ENCODE data around the gene DEXI. TPM values are rescaled to one million over a fixed set of nuclear protein-coding genes. Genes with fewer than 3 reads are reported as not detected.

DEXI gene
- total and polyA plus RNA-seq, 2 of the 13 experiments (the other 11 are each of a cell fraction or from before 2014, with no cell fraction given): 51.5 to 70.4 TPM

GRCh38 chr16:10964039-10964890 is 22.0 kb upstream of the DEXI start (continued):
- TF ChIP-seq RERE (CRISPR knock-in tag; IDR thresholded peaks at IDR 0.05; ENCODE audit: low read depth) (no peak), HMGXB4 (CRISPR knock-in tag; IDR thresholded peaks at IDR 0.05; ENCODE audit: borderline replicate concordance in 1 of 2, low read depth in 1 of 2) (peak; percentile 78 to 81; a peak in 3 of 4 replicates), ZMAT3 (CRISPR knock-in tag; conservative IDR thresholded peaks at IDR 0.05) (no peak), ZNF33A (CRISPR knock-in tag; IDR thresholded peaks at IDR 0.05; ENCODE audit: borderline replicate concordance) (no peak), ZNF256 (CRISPR knock-in tag; conservative IDR thresholded peaks at IDR 0.05) (0 out of 2 replicates have a peak, but pooled peaks have one; percentile 47), ZNF562 (CRISPR knock-in tag; IDR thresholded peaks at IDR 0.05; ENCODE audit: borderline replicate concordance) (no peak), ZNF331 (CRISPR knock-in tag; IDR thresholded peaks at IDR 0.05) (0 out of 2 replicates have a peak, but pooled peaks have one; percentile 67), REST (IDR thresholded peaks at IDR 0.05; ENCODE audit: borderline replicate concordance in 1 of 2, low read depth in 1 of 2, low read length in 2 of 2) (no peak), TBP (CRISPR knock-in tag; IDR thresholded peaks at IDR 0.05) (no peak), ZNF33B (CRISPR knock-in tag; IDR thresholded peaks at IDR 0.05) (no peak; the same call in 1 of the 2 replicates), ZNF790 (CRISPR knock-in tag; IDR thresholded peaks at IDR 0.05; ENCODE audit: borderline replicate concordance) (no peak), ZXDC (CRISPR knock-in tag; IDR thresholded peaks at IDR 0.05) (no peak), NFKB2 (CRISPR knock-in tag; IDR thresholded peaks at IDR 0.05; ENCODE audit: borderline replicate concordance) (peak; percentile 92; the same call in 1 of the 2 replicates)
